ENCODE measurements around the gene CLP1.

DNA sequence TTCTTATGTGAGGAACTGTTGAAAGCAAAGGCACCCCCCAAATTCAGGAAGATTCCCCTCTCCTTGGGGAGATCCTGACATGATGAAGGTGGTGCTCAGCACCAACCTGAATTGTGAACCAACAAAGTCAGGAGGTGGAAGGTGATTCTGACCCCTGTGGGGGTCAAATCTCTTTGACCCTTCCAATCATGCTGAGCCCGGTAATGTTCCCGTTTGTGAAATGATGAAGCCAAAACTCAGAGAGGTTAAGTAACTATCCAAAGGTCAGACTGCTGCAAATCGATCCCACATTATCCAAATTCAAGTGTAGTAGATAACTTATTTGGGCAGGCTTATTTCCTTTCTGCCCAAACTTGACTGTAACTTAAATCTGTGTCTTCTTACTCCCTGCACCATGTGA, 41.0 kb upstream of the CLP1 start:
- TF ChIP-seq POLR2A (IDR thresholded peaks at IDR 0.05; ENCODE audit: low read depth, low read length) (no peak), CREB1 (IDR thresholded peaks at IDR 0.05; ENCODE audit: low read depth) (no peak), FOXM1 (IDR thresholded peaks at IDR 0.05; ENCODE audit: low read depth, low read length) (no peak)
- TF ChIP-seq, protein P1, sequence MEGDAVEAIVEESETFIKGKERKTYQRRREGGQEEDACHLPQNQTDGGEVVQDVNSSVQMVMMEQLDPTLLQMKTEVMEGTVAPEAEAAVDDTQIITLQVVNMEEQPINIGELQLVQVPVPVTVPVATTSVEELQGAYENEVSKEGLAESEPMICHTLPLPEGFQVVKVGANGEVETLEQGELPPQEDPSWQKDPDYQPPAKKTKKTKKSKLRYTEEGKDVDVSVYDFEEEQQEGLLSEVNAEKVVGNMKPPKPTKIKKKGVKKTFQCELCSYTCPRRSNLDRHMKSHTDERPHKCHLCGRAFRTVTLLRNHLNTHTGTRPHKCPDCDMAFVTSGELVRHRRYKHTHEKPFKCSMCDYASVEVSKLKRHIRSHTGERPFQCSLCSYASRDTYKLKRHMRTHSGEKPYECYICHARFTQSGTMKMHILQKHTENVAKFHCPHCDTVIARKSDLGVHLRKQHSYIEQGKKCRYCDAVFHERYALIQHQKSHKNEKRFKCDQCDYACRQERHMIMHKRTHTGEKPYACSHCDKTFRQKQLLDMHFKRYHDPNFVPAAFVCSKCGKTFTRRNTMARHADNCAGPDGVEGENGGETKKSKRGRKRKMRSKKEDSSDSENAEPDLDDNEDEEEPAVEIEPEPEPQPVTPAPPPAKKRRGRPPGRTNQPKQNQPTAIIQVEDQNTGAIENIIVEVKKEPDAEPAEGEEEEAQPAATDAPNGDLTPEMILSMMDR (IDR thresholded peaks at IDR 0.05 in 2 of 3, conservative IDR thresholded peaks at IDR 0.05 in 1 of 3; ENCODE audit: control insufficient read depth in 2 of 3, extremely low read depth in 1 of 3, insufficient read depth in 1 of 3, low read depth in 3 of 3, low read length in 3 of 3) = no peak
- TF ChIP-seq, protein P2, sequence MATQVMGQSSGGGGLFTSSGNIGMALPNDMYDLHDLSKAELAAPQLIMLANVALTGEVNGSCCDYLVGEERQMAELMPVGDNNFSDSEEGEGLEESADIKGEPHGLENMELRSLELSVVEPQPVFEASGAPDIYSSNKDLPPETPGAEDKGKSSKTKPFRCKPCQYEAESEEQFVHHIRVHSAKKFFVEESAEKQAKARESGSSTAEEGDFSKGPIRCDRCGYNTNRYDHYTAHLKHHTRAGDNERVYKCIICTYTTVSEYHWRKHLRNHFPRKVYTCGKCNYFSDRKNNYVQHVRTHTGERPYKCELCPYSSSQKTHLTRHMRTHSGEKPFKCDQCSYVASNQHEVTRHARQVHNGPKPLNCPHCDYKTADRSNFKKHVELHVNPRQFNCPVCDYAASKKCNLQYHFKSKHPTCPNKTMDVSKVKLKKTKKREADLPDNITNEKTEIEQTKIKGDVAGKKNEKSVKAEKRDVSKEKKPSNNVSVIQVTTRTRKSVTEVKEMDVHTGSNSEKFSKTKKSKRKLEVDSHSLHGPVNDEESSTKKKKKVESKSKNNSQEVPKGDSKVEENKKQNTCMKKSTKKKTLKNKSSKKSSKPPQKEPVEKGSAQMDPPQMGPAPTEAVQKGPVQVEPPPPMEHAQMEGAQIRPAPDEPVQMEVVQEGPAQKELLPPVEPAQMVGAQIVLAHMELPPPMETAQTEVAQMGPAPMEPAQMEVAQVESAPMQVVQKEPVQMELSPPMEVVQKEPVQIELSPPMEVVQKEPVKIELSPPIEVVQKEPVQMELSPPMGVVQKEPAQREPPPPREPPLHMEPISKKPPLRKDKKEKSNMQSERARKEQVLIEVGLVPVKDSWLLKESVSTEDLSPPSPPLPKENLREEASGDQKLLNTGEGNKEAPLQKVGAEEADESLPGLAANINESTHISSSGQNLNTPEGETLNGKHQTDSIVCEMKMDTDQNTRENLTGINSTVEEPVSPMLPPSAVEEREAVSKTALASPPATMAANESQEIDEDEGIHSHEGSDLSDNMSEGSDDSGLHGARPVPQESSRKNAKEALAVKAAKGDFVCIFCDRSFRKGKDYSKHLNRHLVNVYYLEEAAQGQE (IDR thresholded peaks at IDR 0.05; ENCODE audit: low read depth, low read length) = no peak
- TF ChIP-seq, protein P3, sequence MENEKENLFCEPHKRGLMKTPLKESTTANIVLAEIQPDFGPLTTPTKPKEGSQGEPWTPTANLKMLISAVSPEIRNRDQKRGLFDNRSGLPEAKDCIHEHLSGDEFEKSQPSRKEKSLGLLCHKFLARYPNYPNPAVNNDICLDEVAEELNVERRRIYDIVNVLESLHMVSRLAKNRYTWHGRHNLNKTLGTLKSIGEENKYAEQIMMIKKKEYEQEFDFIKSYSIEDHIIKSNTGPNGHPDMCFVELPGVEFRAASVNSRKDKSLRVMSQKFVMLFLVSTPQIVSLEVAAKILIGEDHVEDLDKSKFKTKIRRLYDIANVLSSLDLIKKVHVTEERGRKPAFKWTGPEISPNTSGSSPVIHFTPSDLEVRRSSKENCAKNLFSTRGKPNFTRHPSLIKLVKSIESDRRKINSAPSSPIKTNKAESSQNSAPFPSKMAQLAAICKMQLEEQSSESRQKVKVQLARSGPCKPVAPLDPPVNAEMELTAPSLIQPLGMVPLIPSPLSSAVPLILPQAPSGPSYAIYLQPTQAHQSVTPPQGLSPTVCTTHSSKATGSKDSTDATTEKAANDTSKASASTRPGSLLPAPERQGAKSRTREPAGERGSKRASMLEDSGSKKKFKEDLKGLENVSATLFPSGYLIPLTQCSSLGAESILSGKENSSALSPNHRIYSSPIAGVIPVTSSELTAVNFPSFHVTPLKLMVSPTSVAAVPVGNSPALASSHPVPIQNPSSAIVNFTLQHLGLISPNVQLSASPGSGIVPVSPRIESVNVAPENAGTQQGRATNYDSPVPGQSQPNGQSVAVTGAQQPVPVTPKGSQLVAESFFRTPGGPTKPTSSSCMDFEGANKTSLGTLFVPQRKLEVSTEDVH (IDR thresholded peaks at IDR 0.05; ENCODE audit: low read depth, partially characterized antibody) = no peak
